Suprapubic skin (tissue), 3 donors: ENCODE measurements around the gene RUFY3.

Source experiments
- CTCF ChIP-seq, 2 donors: fragments of 200-600 bp in 1 of 2; fragments of 450-650 bp in 1 of 2; sonication (generic) in 1 of 2; IDR thresholded peaks; one replicate each; pipeline ENCODE4 v1.5.1; 2016 to 2019; ENCODE audit warnings: antibody characterized with exemption in 2 of 2, mild to moderate bottlenecking in 1 of 2, moderate library complexity in 1 of 2
- POLR2A ChIP-seq, 2 donors: fragments of 450-650 bp; IDR thresholded peaks; one replicate each; pipeline ENCODE4 v1.6.1; 2017; ENCODE audit warnings: antibody characterized with exemption in 2 of 2, mild to moderate bottlenecking in 2 of 2, moderate library complexity in 2 of 2

DNA sequence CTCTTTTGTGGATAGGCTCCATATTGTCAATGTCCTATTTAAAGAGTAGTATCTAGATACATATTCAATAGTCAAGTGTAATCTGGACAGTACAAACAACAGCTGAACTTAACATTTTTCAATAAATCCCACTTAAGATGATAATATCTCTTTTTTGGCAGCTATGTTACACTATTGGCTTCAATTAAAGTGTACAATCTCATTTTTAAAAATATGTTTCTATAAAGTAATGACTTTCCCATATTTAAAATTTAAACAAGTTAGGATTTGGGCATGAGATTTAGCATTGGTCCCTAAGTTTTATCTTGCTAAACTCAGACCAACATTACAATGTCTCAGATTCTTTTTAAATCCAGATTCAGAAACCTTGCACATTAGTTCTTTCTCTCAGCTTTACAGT, 47.6 kb upstream of the RUFY3 start:
- TF ChIP-seq CTCF (IDR thresholded peaks at IDR 0.05) (no peak), POLR2A (IDR thresholded peaks at IDR 0.05) (no peak)
